OCI-M1 (cell line): ENCODE results near the gene NUTM1.
"Not testable (repeated sequence)": the region's sequence is repeated elsewhere in the genome, so short reads cannot be mapped to it uniquely, and the experiment has no call there.

Source experiments
- DNase-seq: peaks from one replicate; lab custom pipeline; 2025; lab: John Stamatoyannopoulos, UW

NUTM1 gene

DNA sequence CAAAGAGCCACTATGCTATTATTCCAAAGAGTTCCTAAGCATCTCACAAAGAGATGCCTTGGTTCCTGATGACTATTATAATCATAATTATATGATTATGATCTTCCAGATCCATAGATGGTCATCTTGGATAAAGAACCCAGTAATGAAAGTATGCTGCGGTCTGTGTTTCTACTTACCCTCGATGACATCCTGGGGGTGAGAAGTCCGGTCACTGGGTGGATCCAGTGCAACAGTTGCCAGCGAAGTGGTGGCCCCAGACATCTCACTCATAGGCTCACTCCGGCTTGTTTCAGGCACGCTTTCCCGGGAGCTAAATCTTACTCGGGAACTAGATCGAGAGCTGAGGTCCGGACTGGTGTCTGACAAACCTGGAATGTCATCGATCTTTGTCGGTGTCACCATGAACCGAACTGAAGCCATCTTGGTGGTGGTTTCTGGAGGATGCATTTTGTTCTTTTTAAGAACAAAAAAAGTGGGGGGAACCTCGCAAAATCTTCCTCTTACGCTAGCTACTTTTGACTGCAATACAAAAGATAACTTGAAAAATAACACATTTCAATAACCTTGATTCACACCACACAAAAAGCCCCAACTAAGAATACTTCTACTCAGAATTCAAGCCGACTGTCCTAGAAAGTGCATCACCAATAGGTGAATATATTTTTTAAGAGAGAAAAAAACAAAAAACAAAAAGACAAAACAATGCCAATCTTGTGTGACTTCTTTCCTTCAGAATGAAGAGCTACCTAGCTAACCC lies 6.7 kb upstream of the NUTM1 start:
- peak; percentile 81 for DNase-seq

DNA sequence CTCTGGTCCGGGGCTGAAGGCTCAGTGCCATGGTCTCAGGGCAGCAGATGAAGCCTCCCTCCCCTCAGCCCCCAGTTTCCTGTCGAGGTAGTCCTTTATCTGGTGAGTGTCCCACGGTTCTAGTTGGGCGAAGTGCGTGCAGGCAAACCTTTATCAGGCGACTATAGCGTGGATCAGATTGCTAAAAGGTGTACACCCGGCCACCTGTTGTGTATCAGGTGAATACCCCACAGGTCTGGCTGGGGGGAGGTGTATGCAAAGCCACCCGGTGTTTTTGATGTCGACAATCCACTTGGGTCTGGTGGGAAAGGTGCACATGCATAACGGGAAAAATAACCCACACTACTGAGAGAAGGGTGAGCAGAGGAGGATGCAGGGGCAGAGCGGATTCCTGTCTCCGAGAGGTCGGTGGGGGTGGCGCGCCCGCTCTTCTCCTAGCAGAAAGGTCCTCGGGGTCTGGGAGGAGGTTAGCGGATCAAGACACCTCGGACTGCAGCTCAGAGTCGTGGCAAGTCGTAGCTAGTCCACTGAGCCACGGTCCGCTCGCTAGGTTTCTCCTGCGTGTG lies 6.0 kb upstream of the NUTM1 start:
- DNase-seq: peak; percentile 71

DNA sequence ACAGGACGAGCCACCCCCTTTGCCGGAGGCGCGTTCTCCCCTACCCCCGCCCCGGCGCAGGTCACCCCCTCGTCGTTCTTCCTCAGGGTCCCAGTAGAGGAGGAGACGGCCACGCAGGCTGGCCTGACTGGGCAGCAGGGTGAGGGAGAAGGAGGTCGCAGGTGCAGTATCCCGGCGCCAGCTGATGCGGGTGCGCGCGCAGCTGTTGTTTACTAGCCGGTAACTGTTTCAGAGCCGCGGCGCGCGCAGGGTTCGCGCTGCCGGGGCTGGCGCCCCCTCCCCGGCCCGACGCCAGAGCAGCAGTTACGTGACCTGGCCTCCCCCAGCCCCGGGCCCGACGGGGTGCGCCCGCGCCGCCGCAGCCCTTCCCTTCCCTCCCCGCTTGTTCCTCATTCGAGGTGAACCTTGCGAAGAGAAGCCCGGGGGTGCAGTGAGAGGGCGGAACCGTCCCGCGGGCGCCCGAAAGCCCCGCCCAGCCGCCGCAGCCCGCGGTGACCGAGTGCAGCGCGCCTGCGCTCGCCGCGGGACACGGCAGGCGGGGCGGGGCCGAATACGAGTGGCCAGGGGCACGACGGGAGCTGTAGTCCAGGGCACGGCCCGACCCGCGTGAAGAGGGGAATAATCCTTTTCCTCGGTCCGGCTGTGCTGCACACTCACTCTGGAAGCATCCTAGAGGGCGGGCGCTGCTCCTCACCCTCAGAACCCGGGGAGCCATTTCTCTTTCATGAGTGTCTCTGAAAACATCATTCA lies 5.4 kb upstream of the NUTM1 start, which contains the start of gene SLC12A6:
TSS of gene SLC12A6 (minus strand) at position 225 of the 750 bp plus-strand sequence. CDS start 1,101 bp downstream, outside the sequence.
- peak; percentile 96 for DNase-seq

DNA sequence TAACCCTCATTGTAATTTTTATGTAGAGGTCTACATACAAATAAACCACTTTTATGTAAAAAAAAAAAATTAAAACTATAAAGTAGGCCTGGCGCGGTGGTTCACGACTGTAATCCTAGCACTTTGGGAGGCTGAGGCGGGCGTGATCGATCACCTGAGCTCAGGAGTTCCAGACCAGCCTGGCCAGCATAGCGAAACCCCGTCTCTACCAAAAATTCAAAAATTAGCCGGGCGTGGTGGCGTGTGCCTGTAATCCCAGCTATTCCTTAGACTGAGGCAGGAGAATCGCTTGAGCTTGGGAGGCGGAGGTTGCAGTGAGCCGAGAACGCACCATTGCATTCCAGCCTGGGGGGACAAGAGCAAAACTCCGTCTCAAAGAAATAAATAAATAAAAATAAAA lies 4.8 kb upstream of the NUTM1 start:
- DNase-seq: no peak

DNA sequence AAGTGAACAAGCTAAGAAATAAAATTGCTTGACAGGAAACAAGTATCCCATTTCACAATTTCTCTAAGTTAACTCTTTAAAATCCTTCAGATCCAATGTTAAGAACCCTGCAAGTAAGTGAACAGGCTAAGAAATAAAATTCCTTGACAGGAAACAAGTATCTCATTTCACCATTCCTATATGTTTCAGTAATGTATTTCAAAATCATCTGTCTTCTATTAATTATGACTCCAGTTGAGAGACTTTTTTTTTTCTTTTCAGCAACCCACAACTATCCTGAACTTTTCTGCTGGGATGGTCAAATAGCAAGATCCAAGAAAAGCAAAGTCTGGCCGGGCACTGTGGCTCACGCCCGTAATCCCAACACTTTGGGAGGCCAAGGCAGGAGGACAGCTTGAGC lies 3.2 kb upstream of the NUTM1 start:
- DNase-seq: no peak

DNA sequence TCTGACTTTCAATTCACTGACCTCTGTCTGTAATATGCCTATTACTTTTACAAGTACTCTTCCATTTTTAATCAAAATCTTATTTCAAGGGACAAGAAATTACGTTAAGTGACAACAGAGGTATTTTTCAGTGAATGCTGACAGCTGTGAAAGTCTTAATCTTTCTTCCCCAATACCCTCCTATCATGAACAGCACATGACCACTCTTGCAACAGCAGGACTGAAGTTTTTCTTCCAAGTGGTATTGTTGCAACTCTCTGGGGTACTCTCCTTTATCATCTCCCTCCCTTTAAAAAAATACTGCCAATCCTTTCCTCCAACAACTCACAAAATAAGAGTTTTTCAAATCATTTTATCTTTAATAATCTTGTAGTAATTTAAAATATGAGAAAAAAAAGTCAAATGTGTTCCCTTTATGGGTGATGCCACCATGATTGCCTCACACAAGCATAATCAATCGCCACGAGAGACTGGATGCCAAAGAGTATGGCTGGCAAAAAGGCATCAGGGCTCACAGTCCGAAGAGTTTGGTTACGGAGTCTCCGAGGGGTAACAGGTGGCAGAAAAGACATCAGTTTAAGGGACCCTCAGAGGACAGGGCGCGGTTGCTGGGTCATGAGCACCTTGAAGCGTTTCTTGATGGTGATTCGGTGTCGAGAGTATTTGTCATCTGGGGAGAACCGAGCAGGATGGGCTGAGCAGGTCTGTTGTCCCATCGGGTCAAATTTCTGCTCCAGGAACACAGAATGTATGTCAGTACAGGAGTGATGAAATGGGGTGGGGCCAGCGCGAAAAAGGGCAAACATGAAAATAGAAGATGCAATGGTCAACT lies 1.5 kb upstream of the NUTM1 start:
- no peak for DNase-seq

DNA sequence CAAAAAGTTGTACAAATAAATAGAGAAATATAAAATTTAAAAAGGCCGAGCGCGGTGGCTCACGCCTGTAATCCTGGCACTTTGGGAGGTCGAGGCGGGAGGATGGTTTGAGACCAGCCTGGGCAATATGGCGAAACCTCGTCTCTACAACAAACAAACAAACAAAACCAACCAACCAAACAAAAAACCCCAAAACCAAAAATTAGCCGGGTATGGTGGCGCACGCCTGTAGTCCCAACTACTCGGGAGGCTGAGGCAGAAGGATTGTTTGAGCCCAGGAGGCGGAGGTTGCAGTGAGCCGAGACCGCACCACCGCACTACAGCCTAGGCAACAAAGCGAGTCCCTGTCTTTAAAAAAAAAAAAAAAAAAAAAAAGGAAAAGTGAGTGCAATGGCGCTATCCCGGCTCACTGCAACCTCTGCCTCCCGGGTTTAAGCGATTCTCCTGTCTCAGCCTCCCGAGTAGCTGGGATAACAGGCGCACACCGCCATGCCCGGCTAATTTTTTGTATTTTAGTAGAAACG lies 840 bp upstream of the NUTM1 start:
- DNase-seq: peak; percentile 45

DNA sequence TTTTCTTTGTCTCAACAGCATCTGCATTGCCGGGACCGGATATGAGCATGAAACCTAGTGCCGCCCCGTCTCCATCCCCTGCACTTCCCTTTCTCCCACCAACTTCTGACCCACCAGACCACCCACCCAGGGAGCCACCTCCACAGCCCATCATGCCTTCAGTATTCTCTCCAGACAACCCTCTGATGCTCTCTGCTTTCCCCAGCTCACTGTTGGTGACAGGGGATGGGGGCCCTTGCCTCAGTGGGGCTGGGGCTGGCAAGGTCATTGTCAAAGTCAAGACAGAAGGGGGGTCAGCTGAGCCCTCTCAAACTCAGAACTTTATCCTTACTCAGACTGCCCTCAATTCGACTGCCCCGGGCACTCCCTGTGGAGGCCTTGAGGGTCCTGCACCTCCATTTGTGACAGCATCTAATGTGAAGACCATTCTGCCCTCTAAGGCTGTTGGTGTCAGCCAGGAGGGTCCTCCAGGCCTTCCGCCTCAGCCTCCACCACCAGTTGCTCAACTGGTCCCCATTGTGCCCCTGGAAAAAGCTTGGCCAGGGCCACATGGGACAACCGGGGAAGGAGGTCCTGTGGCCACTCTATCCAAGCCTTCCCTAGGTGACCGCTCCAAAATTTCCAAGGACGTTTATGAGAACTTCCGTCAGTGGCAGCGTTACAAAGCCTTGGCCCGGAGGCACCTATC lies 5.0 kb downstream of the NUTM1 start:
- DNase-seq: no peak

DNA sequence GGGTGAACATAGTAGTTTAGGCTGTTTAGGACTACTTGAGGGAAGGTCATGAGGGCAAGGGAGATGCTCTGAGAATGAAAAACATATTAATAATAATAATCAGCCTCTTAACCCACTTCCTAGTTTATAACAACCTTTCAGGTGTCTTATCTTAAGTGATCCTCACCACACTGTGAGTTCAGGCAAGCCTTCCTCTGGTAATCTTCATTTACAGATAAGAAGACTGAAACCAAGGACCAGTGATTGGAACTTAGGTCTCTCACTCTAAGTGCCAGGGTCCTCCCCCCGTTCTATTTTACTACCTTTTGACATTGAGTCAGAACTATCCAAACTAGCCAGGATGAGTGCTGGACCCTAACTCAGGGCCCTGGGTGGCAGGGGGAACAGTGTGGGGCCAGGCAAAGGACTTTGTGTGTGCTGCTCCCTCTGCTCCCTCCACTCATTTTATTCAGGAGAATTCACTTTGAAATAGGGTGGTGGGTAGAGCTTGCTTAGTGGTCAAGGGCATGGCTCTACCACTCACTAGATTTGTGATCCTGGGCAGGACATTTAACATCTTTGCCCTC lies 5.7 kb downstream of the NUTM1 start:
- DNase-seq: no peak

DNA sequence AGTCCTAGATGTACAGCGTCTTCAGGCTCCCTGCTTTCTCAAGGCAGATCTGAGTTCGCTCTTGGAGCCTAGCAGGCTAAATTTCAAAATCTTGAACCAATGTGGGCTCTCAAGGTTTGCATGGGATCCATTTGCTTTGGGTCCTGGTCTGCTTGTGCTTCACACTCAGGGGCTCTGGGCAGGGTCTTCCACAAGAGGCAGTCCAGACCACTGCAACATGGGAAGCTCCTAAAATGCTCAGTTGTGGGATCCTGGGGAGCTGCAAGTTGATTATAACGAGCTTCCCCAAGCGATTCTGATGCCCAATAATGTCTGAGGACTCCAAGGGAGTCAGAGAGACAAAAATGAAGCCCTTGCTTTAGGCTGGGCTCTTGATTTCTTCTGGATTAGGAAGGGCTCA lies 6.7 kb downstream of the NUTM1 start:
- no peak for DNase-seq

DNA sequence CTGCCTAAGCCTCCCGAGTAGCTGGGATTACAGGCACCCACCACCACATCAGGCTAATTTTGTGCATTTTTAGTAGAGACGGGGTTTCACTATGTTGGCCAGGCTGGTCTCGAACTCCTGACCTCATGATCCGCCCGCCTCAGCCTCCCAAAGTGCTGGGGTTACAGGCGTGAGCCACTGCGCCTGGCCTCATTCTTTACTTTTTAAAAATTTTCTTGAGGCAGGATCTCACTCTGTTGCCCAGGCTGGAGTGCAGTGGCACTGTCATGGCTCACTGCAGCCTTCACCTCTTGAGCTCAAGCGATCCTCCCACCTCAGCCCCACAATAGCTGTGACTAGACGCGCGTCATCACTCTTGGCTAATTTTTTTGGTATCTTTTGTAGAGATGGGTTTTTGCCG lies 9.9 kb downstream of the NUTM1 start:
- not testable (repeated sequence) for DNase-seq

DNA sequence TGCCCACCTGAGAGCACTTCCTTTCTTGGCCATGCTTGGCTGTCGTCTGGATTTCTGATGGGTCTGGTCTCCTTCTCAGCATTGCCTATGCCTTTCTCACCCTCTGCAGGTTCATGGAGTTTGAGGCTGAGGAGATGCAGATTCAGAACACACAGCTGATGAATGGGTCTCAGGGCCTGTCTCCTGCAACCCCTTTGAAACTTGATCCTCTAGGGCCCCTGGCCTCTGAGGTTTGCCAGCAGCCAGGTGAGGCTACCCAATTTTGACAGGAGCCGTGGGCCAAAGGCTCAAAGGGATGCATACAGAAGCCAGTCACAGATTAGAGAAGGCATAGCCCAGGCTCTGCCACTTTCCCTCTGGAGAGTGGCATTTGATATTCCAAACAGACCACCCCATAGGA lies 10.5 kb downstream of the NUTM1 start:
- DNase-seq: no peak

DNA sequence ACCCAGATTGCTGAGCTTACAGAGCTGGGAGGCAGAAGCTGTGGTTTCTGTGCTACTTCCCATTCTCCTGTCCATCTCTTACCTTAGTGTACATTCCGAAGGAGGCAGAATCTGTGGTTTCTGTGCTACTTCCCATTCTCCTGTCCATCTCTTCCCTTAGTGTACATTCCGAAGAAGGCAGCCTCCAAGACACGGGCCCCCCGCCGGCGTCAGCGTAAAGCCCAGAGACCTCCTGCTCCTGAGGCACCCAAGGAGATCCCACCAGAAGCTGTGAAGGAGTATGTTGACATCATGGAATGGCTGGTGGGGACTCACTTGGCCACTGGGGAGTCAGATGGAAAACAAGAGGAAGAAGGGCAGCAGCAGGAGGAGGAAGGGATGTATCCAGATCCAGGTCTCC lies 11.2 kb downstream of the NUTM1 start:
- DNase-seq: no peak

DNA sequence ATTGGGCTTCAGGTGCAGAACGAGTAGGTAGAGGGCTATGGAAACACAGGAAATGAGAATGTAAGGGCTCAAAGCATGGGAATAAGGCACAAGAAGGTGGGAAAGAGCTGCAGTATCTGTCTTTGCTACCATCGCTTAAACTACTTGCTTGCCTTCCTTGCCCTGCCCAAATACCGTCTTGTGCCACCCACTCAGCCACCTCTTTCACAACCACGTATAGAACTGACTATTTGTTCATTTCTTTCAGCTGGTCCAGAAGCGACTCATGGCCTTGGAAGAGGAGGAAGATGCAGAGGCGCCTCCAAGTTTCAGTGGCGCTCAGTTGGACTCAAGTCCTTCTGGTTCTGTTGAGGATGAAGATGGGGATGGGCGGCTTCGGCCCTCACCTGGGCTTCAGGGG lies 12.1 kb downstream of the NUTM1 start:
- DNase-seq: no peak

DNA sequence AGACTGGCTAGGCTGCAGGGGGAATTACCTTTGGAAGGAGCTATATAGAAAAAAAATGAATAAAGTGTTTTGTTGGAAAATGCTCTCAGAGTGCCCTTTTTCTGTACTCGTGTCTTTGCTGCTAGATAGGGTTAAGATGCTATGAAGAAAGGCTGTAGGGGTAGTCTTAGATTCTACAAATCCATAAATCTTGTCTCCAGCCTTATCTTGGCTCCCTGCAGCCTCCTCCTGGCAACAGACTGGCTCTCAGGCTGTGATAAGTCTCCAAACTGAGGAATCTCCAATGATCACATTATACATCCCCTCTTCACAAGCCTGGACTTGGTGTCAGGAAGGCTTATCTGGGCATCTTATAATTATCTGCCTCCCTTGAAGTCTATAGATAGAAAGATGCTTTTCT lies 14.5 kb downstream of the NUTM1 start:
- no peak for DNase-seq

DNA sequence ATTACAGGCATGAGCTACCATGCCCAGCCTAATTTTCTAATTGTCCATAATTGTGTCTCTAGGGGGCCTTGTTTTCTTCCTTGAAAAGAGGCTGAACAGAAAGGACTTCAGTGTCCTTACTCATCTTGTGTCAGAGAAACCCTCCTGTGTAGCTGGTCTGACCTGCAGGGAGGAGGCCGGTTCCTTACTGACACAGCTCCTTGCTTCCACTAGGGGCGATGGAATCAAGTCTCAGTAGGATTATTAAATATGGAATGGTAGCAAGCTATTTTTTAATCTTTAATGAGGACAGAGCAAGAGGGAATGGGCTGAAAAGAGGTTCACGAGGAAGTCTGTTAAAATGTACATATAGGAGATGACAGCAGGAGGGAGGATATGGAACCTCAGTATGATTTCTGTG lies 15.3 kb downstream of the NUTM1 start:
- peak; percentile 9 for DNase-seq

DNA sequence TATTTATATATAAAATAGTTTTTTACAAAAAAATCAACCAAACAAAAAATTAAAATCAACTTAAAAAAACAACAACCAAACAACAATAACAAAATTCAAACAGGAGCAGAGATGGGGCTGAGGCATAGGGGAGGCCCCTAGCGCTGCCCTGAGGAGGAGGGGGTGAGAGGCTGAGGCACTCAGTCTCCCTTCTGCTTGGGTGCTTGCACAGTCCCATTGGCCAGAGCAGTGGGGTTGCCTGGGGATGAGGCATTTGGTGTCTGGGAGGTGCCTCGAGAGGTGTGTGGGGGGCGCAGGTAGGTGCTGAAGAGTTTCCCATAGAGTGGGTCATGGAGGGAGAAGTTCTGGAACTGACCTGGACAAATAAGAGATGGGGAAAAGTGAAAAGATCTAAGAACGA lies 15.8 kb downstream of the NUTM1 start:
- DNase-seq: no peak

DNA sequence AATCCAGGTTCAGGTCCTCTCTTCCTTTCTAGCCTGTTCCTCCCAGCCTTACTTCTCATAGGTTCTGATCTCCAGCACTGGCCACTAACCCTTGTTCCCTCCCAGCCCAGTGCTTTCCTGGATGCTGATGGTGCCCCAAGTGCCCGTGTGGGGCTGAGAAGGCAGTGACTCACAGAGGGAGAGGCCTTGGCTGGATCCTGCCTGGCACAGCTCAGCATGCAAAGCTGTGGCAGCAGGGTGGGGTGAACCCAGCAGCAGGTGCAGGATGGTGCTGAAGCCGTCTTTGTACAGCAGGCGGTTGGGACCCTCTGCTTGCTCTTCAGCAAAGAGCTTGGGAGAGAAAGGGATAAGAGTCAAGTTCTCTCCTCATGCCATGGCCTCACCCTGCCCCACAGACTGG lies 16.3 kb downstream of the NUTM1 start:
- DNase-seq: no peak

DNA sequence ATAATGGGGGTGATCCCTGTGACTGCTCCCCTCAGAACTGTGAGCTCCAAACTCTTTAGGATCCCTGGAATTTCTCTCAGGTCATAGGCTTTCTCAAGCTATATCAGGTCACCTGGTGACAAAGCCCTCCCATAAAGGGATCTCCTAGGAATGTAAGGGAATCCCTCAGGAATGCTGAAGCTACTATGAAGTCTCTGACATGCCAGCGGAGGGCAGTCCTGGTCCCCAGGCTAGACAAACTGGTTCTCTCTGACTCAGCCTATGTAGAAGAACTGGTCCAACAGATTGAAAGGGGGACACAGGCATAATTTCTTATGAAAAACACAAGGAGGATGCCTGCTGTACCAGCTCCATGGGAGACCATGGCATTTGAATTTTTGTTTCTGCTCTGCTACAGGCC lies 17.2 kb downstream of the NUTM1 start:
- DNase-seq: no peak

DNA sequence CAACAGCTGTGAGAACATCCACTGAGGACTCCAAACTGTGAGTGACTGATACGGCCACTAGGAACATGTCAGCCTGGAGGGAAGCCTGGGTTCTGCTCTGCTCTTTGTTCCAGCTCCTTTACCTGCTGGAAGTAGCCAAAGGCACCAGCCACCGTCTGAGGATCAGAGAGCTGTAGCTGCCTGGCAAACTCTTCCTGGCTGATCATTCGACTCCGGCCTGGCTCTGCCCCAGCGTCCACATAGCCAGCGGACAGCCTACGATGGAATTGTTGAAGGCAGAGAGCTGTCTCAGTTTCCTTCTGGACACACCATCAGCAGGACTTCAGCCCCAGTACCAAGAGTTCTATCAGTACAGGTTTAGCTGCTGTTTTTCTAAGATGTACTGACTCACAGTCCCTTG lies 18.2 kb downstream of the NUTM1 start:
- DNase-seq: no peak
